Endothelial cell of umbilical vein (primary cell): Measurements from ENCODE around the gene CTXN2.

Source experiments
- EZH2 ChIP-seq: IDR thresholded peaks from 2 replicates; pipeline ENCODE4 v1.6.1; 2012; ENCODE audit warnings: borderline replicate concordance, low read depth, mild to moderate bottlenecking, moderate library complexity, low read length, inconsistent platforms; ENCODE audit not compliant: severe bottlenecking
- POLR2AphosphoS5 ChIP-seq: IDR thresholded peaks from 2 replicates; pipeline ENCODE4 v1.6.1; 2012; ENCODE audit warnings: low read depth, mild to moderate bottlenecking, control low read depth, low read length, moderate library complexity; ENCODE audit not compliant: insufficient read depth
- TF ChIP-seq, protein P1 (sequence below), 2 donors: IDR thresholded peaks; 1 replicate in 1 of 2; 2 replicates in 1 of 2; pipeline ENCODE4 v1.5.1; 2011; ENCODE audit warnings: low read length in 2 of 2, mild to moderate bottlenecking in 2 of 2, moderate library complexity in 2 of 2, control low read depth in 1 of 2, inconsistent platforms in 1 of 2, low read depth in 1 of 2; ENCODE audit not compliant: insufficient read depth in 1 of 2; ENCODE audit errors: extremely low read depth in 1 of 2
- TF ChIP-seq, protein P2 (sequence below): IDR thresholded peaks from 2 replicates; pipeline ENCODE4 v1.6.1; 2011; ENCODE audit not compliant: insufficient read depth, insufficient read length

DNA sequence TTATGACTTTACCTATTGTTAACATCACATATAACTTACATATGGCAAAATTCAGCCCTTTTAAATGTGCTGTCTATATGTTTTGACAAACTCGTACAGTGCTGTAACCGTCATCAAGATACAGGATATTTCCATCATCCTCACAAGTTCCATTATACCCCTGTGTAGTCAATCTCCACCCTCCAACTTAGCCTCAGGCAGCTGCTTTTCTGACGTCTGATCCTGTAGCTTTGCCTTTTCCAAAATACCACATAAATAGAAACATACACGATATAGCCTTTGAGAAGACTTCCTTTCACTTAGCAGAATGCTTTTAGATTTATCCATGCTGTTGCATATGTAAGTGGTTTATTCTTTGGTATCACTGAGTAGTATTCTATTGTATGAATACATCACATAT lies 61.7 kb downstream of the CTXN2 start:
- TF ChIP-seq, protein P1, sequence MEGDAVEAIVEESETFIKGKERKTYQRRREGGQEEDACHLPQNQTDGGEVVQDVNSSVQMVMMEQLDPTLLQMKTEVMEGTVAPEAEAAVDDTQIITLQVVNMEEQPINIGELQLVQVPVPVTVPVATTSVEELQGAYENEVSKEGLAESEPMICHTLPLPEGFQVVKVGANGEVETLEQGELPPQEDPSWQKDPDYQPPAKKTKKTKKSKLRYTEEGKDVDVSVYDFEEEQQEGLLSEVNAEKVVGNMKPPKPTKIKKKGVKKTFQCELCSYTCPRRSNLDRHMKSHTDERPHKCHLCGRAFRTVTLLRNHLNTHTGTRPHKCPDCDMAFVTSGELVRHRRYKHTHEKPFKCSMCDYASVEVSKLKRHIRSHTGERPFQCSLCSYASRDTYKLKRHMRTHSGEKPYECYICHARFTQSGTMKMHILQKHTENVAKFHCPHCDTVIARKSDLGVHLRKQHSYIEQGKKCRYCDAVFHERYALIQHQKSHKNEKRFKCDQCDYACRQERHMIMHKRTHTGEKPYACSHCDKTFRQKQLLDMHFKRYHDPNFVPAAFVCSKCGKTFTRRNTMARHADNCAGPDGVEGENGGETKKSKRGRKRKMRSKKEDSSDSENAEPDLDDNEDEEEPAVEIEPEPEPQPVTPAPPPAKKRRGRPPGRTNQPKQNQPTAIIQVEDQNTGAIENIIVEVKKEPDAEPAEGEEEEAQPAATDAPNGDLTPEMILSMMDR (IDR thresholded peaks at IDR 0.05; ENCODE audit: extremely low read depth in 1 of 2, insufficient read depth in 1 of 2, low read depth in 1 of 2, low read length in 2 of 2): no peak
- TF ChIP-seq EZH2 (no peak), POLR2AphosphoS5 (no peak)
- TF ChIP-seq, protein P2, sequence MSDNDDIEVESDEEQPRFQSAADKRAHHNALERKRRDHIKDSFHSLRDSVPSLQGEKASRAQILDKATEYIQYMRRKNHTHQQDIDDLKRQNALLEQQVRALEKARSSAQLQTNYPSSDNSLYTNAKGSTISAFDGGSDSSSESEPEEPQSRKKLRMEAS: no peak
